ENCODE results near the gene SMYD2. TPM values are rescaled to one million over a fixed set of nuclear protein-coding genes. Genes with fewer than 3 reads are reported as not detected.

Gene SMYD2
- total and polyA plus RNA-seq, 2 experiments from 2014 or later, result 3.6 to 5.9 TPM

GRCh38 chr1:214330222-214330621 lies 49.3 kb downstream of the SMYD2 start:
- Histone ChIP-seq H3F3A (replicated peaks; ENCODE audit: low read depth) (no peaks in the 10 kb centered on the region; the same call in 1 of the 2 replicates), H4K20me1 (replicated peaks; ENCODE audit: insufficient read depth) (no peaks in the 10 kb centered on the region), H3K4me3 (no peak overlapping the region), H3K36me3 (ENCODE audit: insufficient read depth) (no peaks in the 10 kb centered on the region), H3K27me3 (ENCODE audit: insufficient read depth) (no peaks in the 10 kb centered on the region), H3K4me1 (ENCODE audit: insufficient read depth) (peaks cover 3% of the 10 kb centered on the region; the same call in 1 of the 2 replicates), H3K4me2 (no peak overlapping the region), H3K9me2 (ENCODE audit: insufficient read depth) (no peaks in the 10 kb centered on the region), H3K79me2 (replicated peaks; ENCODE audit: insufficient read depth) (no peaks in the 10 kb centered on the region), H3K27ac (ENCODE audit: low read depth) (no peak overlapping the region), H2AFZ (no peak overlapping the region)
- Mint-ChIP-seq H3K4me1 (peaks cover 15% of the 10 kb centered on the region; the same call in 2 of the 3 replicates), H3K9me3 (no peaks in the 10 kb centered on the region), H3K36me3 (ENCODE audit: low read depth) (no peaks in the 10 kb centered on the region), H3K27ac (no peak overlapping the region), H3K27me3 (ENCODE audit: insufficient read depth, low read depth, poor library complexity) (peaks cover 19% of the 10 kb centered on the region), H3K4me3 (no peak overlapping the region)
- TF ChIP-seq ZNF114 (CRISPR knock-in tag; IDR thresholded peaks at IDR 0.05), result no peak
- TF ChIP-seq STAT1 (IDR thresholded peaks at IDR 0.05; ENCODE audit: unreplicated experiment), result no peak
- TF ChIP-seq CTCF (conservative IDR thresholded peaks at IDR 0.05; ENCODE audit: low read depth in 2 of 2), result no peak
- TF ChIP-seq NANOG (IDR thresholded peaks at IDR 0.05; ENCODE audit: borderline replicate concordance), result no peak
- TF ChIP-seq POLR2AphosphoS5 (IDR thresholded peaks at IDR 0.05; ENCODE audit: low read depth), result no peak
- TF ChIP-seq EZH2 (IDR thresholded peaks at IDR 0.05; ENCODE audit: low read depth, unreplicated experiment), result no peak
- TF ChIP-seq ZNF462 (CRISPR knock-in tag; IDR thresholded peaks at IDR 0.05), result no peak
- TF ChIP-seq JUNB (IDR thresholded peaks at IDR 0.05; ENCODE audit: unreplicated experiment), result no peak
- TF ChIP-seq REST (IDR thresholded peaks at IDR 0.05; ENCODE audit: unreplicated experiment), result no peak
- TF ChIP-seq EZH2phosphoT487 (IDR thresholded peaks at IDR 0.05; ENCODE audit: unreplicated experiment), result no peak
- DNase-seq (ENCODE audit: low spot score) (no peak), ATAC-seq (no peak)

Data from GM23338 (cell line).